22Rv1 (cell line): ENCODE results near the gene UBE4B.

Experiments used
- ZFX ChIP-seq: fragments of 450-650 bp; IDR thresholded peaks from 2 replicates; pipeline ENCODE4 v1.6.1; 2017; ENCODE audit warnings: antibody characterized with exemption, borderline replicate concordance
- TF ChIP-seq, protein P1 (sequence below): fragments of 450-650 bp; IDR thresholded peaks from 2 replicates; pipeline ENCODE4 v1.5.1; 2017; ENCODE audit warnings: mild to moderate bottlenecking

DNA sequence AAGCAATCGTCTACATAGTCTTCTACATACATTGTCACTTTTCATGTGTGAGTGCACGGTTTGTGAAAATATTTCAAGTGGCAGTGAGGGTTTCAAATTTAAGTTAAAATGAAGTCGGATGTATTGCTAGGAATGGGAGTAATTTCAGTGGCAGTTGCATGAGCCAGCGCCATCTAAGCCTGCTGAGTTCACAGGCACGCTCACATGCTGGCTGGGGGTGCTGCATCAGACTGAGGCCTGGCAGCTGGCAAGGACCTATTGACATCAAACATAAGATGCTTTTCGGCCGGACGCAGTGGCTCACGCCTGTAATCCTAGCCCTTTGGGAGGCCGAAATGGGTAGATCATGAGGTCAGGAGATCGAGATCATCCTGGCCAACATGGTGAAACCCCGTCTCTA, 80.7 kb downstream of the UBE4B start:
- TF ChIP-seq, protein P1, sequence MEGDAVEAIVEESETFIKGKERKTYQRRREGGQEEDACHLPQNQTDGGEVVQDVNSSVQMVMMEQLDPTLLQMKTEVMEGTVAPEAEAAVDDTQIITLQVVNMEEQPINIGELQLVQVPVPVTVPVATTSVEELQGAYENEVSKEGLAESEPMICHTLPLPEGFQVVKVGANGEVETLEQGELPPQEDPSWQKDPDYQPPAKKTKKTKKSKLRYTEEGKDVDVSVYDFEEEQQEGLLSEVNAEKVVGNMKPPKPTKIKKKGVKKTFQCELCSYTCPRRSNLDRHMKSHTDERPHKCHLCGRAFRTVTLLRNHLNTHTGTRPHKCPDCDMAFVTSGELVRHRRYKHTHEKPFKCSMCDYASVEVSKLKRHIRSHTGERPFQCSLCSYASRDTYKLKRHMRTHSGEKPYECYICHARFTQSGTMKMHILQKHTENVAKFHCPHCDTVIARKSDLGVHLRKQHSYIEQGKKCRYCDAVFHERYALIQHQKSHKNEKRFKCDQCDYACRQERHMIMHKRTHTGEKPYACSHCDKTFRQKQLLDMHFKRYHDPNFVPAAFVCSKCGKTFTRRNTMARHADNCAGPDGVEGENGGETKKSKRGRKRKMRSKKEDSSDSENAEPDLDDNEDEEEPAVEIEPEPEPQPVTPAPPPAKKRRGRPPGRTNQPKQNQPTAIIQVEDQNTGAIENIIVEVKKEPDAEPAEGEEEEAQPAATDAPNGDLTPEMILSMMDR, result no peak
- TF ChIP-seq ZFX, result no peak
